Measurements from ENCODE around the gene PPY. TPM values are rescaled to one million over a fixed set of nuclear protein-coding genes. Genes with fewer than 3 reads are reported as not detected.
"Not testable (repeated sequence)": the region's sequence is repeated elsewhere in the genome, so short reads cannot be mapped to it uniquely, and the experiment has no call there.

Gene PPY
- total RNA-seq, 1 donor from 2014 or later: not detected

- no peak for DNase-seq (ENCODE audit: low read depth in 2 of 2)
Measured at GRCh38 chr17:43905985-43906852, 36.1 kb downstream of the PPY start.

GRCh38 chr17:43905400-43905984 is 36.8 kb downstream of the PPY start:
- DNase-seq (ENCODE audit: low read depth in 2 of 2): no peak

- no peak for DNase-seq (ENCODE audit: low read depth in 2 of 2)
Measured at GRCh38 chr17:43901861-43902589, 40.3 kb downstream of the PPY start.

- DNase-seq (ENCODE audit: low read depth in 2 of 2): no peak
Measured at GRCh38 chr17:43900858-43901754, 41.2 kb downstream of the PPY start.

GRCh38 chr17:43900183-43900857 is 42.0 kb downstream of the PPY start:
- peak; percentile 58 to 84 for DNase-seq (ENCODE audit: low read depth in 2 of 2)

GRCh38 chr17:43898446-43898845 is 43.8 kb downstream of the PPY start:
- DNase-seq (ENCODE audit: low read depth in 2 of 2): no peak

- DNase-seq (ENCODE audit: low read depth in 2 of 2): no peak
Measured at GRCh38 chr17:43897831-43898230, 44.4 kb downstream of the PPY start.

- not testable (repeated sequence) for DNase-seq (ENCODE audit: low read depth in 2 of 2)
Measured at GRCh38 chr17:43894494-43894893, 47.8 kb downstream of the PPY start.

GRCh38 chr17:43892647-43892952 is 49.7 kb downstream of the PPY start:
- no peak for DNase-seq (ENCODE audit: low read depth in 2 of 2)

GRCh38 chr17:43891851-43892646 is 50.2 kb downstream of the PPY start:
- no peak for DNase-seq (ENCODE audit: low read depth in 2 of 2)

Other genes with a start within 250 kb of the PPY start
- gene SOST, start 183.7 kb downstream of the PPY start, total RNA-seq: not detected in 2 replicates
- gene DUSP3, start 163.5 kb downstream of the PPY start, total RNA-seq: 48.5 and 90.3 TPM in 2 replicates
- under 0.01 TPM in 1 of 2 replicates, not detected in the other for gene CFAP97D1, start 162.0 kb downstream of the PPY start, total RNA-seq
- gene MPP3, start 109.3 kb downstream of the PPY start, total RNA-seq: 1.3 and 1.4 TPM in 2 replicates
- gene CD300LG, start 95.3 kb downstream of the PPY start, total RNA-seq: not detected in 2 replicates
- 0.13 TPM in 2 replicates for gene MPP2, start 34.9 kb downstream of the PPY start, total RNA-seq
- gene PYY, start 11.5 kb upstream of the PPY start, total RNA-seq: not detected in 2 replicates
- 2.0 and 4.9 TPM in 2 replicates for gene NAGS, start 62.1 kb upstream of the PPY start, total RNA-seq
- 82.8 and 89.0 TPM in 2 replicates for gene TMEM101, start 72.5 kb upstream of the PPY start, total RNA-seq
- 22.5 and 25.3 TPM in 2 replicates for gene LSM12, start 124.2 kb upstream of the PPY start, total RNA-seq
- 23.6 and 33.0 TPM in 2 replicates for gene G6PC3, start 128.3 kb upstream of the PPY start, total RNA-seq
- gene HDAC5, start 181.2 kb upstream of the PPY start, total RNA-seq: 36.4 and 40.4 TPM in 2 replicates
- gene HROB, start 199.5 kb upstream of the PPY start, total RNA-seq: 1.3 and 1.6 TPM in 2 replicates
- gene ASB16, start 228.2 kb upstream of the PPY start, total RNA-seq: not detected in 2 replicates
- 25.5 and 36.3 TPM in 2 replicates for gene TMUB2, start 244.5 kb upstream of the PPY start, total RNA-seq